ENCODE data around the gene GZMA.
"Not testable (repeated sequence)": the region's sequence is repeated elsewhere in the genome, so short reads cannot be mapped to it uniquely, and the experiment has no call there.

The GZMA gene

GRCh38 chr5:55102348-55102747 lies at the start of gene GZMA:
Gene GZMA (plus strand): TSS chr5:55102646. CDS start chr5:55102683, 37 bp downstream.
- DNase-seq: peak; percentile 32 to 35

- no peak for DNase-seq
Measured at GRCh38 chr5:55055183-55055582, 47.3 kb upstream of the GZMA start.

GRCh38 chr5:55062039-55062779 lies 40.2 kb upstream of the GZMA start:
- DNase-seq: peak; percentile 67 to 70

- no peak for DNase-seq
Measured at GRCh38 chr5:55063220-55063863, 39.1 kb upstream of the GZMA start.

- DNase-seq: no peak
Measured at GRCh38 chr5:55063899-55064298, 38.5 kb upstream of the GZMA start.

- DNase-seq: no peak
Measured at GRCh38 chr5:55064523-55064922, 37.9 kb upstream of the GZMA start.

GRCh38 chr5:55066277-55066676 lies 36.2 kb upstream of the GZMA start:
- no peak for DNase-seq

GRCh38 chr5:55070968-55071367 lies 31.5 kb upstream of the GZMA start:
- no peak for DNase-seq

- no peak for DNase-seq
Measured at GRCh38 chr5:55071413-55071812, 31.0 kb upstream of the GZMA start.

GRCh38 chr5:55072666-55073065 lies 29.8 kb upstream of the GZMA start:
- DNase-seq: no peak

GRCh38 chr5:55073211-55073610 lies 29.2 kb upstream of the GZMA start:
- no peak for DNase-seq

GRCh38 chr5:55081541-55081940 lies 20.9 kb upstream of the GZMA start:
- no peak for DNase-seq

GRCh38 chr5:55089301-55089700 lies 13.1 kb upstream of the GZMA start:
- not testable (repeated sequence) for DNase-seq

- DNase-seq: not testable (repeated sequence)
Measured at GRCh38 chr5:55091011-55091410, 11.4 kb upstream of the GZMA start.

- DNase-seq: no peak
Measured at GRCh38 chr5:55096182-55096581, 6.3 kb upstream of the GZMA start.

- no peak for DNase-seq
Measured at GRCh38 chr5:55096861-55097260, 5.6 kb upstream of the GZMA start.

GRCh38 chr5:55101148-55101547 lies 1.3 kb upstream of the GZMA start:
- DNase-seq: not testable (repeated sequence)

GRCh38 chr5:55101556-55102276 lies 730 bp upstream of the GZMA start:
- DNase-seq: no peak

GRCh38 chr5:55104036-55104772 lies 1.8 kb downstream of the GZMA start:
- no peak for DNase-seq

- DNase-seq: no peak
Measured at GRCh38 chr5:55104946-55105701, 2.7 kb downstream of the GZMA start.

GRCh38 chr5:55105976-55106375 lies 3.5 kb downstream of the GZMA start:
- DNase-seq: not testable (repeated sequence)

- DNase-seq: no peak
Measured at GRCh38 chr5:55108661-55109060, 6.2 kb downstream of the GZMA start.
